K562 (cell line): Measurements from ENCODE around the gene TEAD3. TPM values are rescaled to one million over a fixed set of nuclear protein-coding genes. Genes with fewer than 3 reads are reported as not detected.

Source experiments
- ATAC-seq: fragments of 200-7000 bp; cut with Tn5 transposase; 3 replicates; pipeline ENCODE4 v1.9.1; 2020; ENCODE audit warnings: moderate library complexity
- BruUV-seq: library from RNA; stranded (reverse); fragments of 400-500 nt; replicated peaks from 2 replicates; lab custom pipeline; 2021; lab: Mats Ljungman, UMichigan
- CTCF ChIA-PET: fragments of 300-600 bp; formaldehyde crosslinking; extraction: SDS; loops from one replicate; lab custom pipeline; 2021; ENCODE audit warnings: low intra/inter-chr PET ratio; lab: Yijun Ruan, JAX
- POLR2A ChIA-PET: fragments of 300-600, 350-650 bp; sonication (Branson Sonifier 250); formaldehyde crosslinking; extraction: SDS; loops from one replicate; lab custom pipeline; 2021; ENCODE audit warnings: antibody characterized with exemption, inconsistent platforms; lab: Yijun Ruan, JAX
- DNase-seq, 4 experiments: peaks; one replicate each; pipeline versions ENCODE4 v3.0.0 to v3.0.0-alpha.2; 2011 to 2018; ENCODE audit warnings: low spot score in 3 of 4, mixed read lengths in 3 of 4; ENCODE audit errors: extremely low read depth in 1 of 4
- FAIRE-seq: peaks from 2 replicates; lab custom pipeline; 2011; peaks lifted over from hg19 to GRCh38; lab: Jason Lieb, UNC
- H2AFZ ChIP-seq: 2 replicates; pipeline ENCODE4 v1.6.0; 2011; ENCODE audit warnings: low read depth, low read length, control low read depth, inconsistent platforms
- H3K27ac ChIP-seq: fragments of 200-600 bp; 3 replicates; pipeline ENCODE4 v1.8.0; 2011; ENCODE audit warnings: low read depth, mild to moderate bottlenecking, control low read depth, inconsistent platforms, low read length, moderate library complexity, mixed read lengths; ENCODE audit errors: extremely low read depth
- H3K27me3 ChIP-seq, 2 experiments: fragments of 300-600 bp in 1 of 2; 2 replicates in 1 of 2; 3 replicates in 1 of 2; pipeline versions ENCODE4 v1.6.0 to v1.8.0; 2011; ENCODE audit warnings: inconsistent platforms in 2 of 2, low read length in 2 of 2, mild to moderate bottlenecking in 1 of 2, mixed read lengths in 1 of 2, moderate library complexity in 1 of 2; ENCODE audit not compliant: control insufficient read depth in 2 of 2, insufficient read depth in 2 of 2
- H3K36me3 ChIP-seq: fragments of 300-600 bp; 3 replicates; pipeline ENCODE4 v1.8.0; 2011; ENCODE audit warnings: mild to moderate bottlenecking, low read length, inconsistent platforms; ENCODE audit not compliant: control insufficient read depth, insufficient read depth
- H3K4me1 ChIP-seq, 2 experiments: fragments of 200-600 bp in 1 of 2; replicated peaks in 1 of 2; 2 replicates in 1 of 2; 3 replicates in 1 of 2; pipeline versions ENCODE4 v1.5.1 to v1.8.0; 2011; ENCODE audit warnings: inconsistent platforms in 2 of 2, low read length in 2 of 2, mild to moderate bottlenecking in 1 of 2, mixed read lengths in 1 of 2, moderate library complexity in 1 of 2; ENCODE audit not compliant: control insufficient read depth in 2 of 2, insufficient read depth in 2 of 2
- H3K4me2 ChIP-seq: 2 replicates; pipeline ENCODE4 v1.6.1; 2011; ENCODE audit warnings: low read length, control low read depth, inconsistent platforms, mixed read lengths; ENCODE audit not compliant: insufficient read depth
- H3K4me3 ChIP-seq: fragments of 200-600 bp; sonication (generic), shearing (Covaris generic); 2 replicates; pipeline ENCODE4 v1.5.1; 2016; ENCODE audit warnings: control low read depth, inconsistent platforms
- H3K79me2 ChIP-seq: fragments of 200-600 bp; 3 replicates; pipeline ENCODE4 v1.8.0; 2011; ENCODE audit warnings: low read length, inconsistent platforms; ENCODE audit not compliant: control insufficient read depth, insufficient read depth
- H3K9ac ChIP-seq, 2 experiments: 2 replicates each; pipeline versions ENCODE4 v1.6.0 to v1.6.1; 2011; ENCODE audit warnings: low read depth in 2 of 2, low read length in 2 of 2, control low read depth in 1 of 2, inconsistent platforms in 1 of 2, mild to moderate bottlenecking in 1 of 2, mixed read lengths in 1 of 2; ENCODE audit not compliant: insufficient read depth in 1 of 2
- H3K9me1 ChIP-seq: one replicate; pipeline ENCODE4 v1.6.0; 2011; ENCODE audit warnings: inconsistent platforms, mild to moderate bottlenecking, low read length, moderate library complexity; ENCODE audit not compliant: control insufficient read depth, insufficient read depth
- H3K9me3 ChIP-seq: replicated peaks from 2 replicates; pipeline ENCODE4 v1.5.1; 2011; ENCODE audit warnings: low read depth, low read length, inconsistent platforms; ENCODE audit not compliant: control insufficient read depth, insufficient read depth
- H4K20me1 ChIP-seq: replicated peaks from 2 replicates; pipeline ENCODE4 v1.6.1; 2011; ENCODE audit warnings: low read length, inconsistent platforms, mixed read lengths; ENCODE audit not compliant: control insufficient read depth, insufficient read depth
- HDAC2 ChIP-seq: fragments of 450-650 bp; IDR thresholded peaks from 2 replicates; pipeline ENCODE4 v1.6.1; 2016; ENCODE audit warnings: mild to moderate bottlenecking
- KLF6 ChIP-seq: fragments of 250-450 bp; sonication (Bioruptor Pico); IDR thresholded peaks from 2 replicates; pipeline ENCODE4 v1.4.0; 2020; ENCODE audit warnings: mild to moderate bottlenecking, moderate library complexity, borderline replicate concordance
- MTA1 ChIP-seq: fragments of 450-650 bp; IDR thresholded peaks from 2 replicates; pipeline ENCODE4 v1.6.1; 2017; ENCODE audit warnings: borderline replicate concordance
- NFIC ChIP-seq: fragments of 450-650 bp; IDR thresholded peaks from 2 replicates; pipeline ENCODE4 v1.6.1; 2017; ENCODE audit warnings: mild to moderate bottlenecking, inconsistent platforms
- RNF2 ChIP-seq: sonication (generic); IDR thresholded peaks from 2 replicates; pipeline ENCODE4 v1.6.1; 2016
- TARDBP ChIP-seq: fragments of 450-650 bp; IDR thresholded peaks from 2 replicates; pipeline ENCODE4 v1.6.1; 2016
- WGBS: fragments of 100-300 bp; shearing (Covaris generic); methylation state at CpG from one replicate; pipeline ENCODE4 v1.1.6; 2016; ENCODE audit warnings: low coverage, mixed read lengths; ENCODE audit not compliant: insufficient coverage; ENCODE audit errors: missing lambda C conversion rate; 5-methylcytosine and 5-hydroxymethylcytosine counted together
- in situ Hi-C: fragments of 300-500 bp; cut with MboI; formaldehyde crosslinking; loops from 4 replicates; pipeline ENCODE4 v1.15.0; 2018; ENCODE audit warnings: inconsistent platforms, mixed read lengths
- intact Hi-C: fragments of 100-400 bp; cut with micrococcal nuclease; formaldehyde crosslinking; loops from 2 replicates; pipeline ENCODE4 v1.14.2; 2022
- polyA plus RNA-seq, 8 experiments: library from polyadenylated mRNA; depleted of rRNA in 4 of 8; stranded (reverse) in 5 of 8; unstranded in 3 of 8; fragments of >200 nt; fragmentation: Nextera tagmentation in 2 of 8; fragmentation: Illumina TruSeq in 1 of 8; extraction: Ambion mirVana in 2 of 8; extraction: Trizol in 1 of 8; gene quantifications; 2 replicates each; pipeline versions ENCODE4 v1.2.1 to v1.2.3, GENCODE V29; 2011 to 2014; ENCODE audit warnings: inconsistent platforms in 1 of 8, missing spikeins in 1 of 8
- total RNA-seq, 7 experiments: library from RNA; depleted of rRNA in 6 of 7; stranded (reverse); fragments of >200 nt in 6 of 7; fragmentation: Illumina TruSeq in 2 of 7; extraction: Trizol in 2 of 7; gene quantifications; 2 replicates each; pipeline versions ENCODE4 v1.2.1 to v1.2.3, GENCODE V29; 2011 to 2021; ENCODE audit warnings: low replicate concordance in 1 of 7
- TF ChIP-seq, protein P1 (sequence below): fragments of 250-450 bp; sonication (Bioruptor Pico); IDR thresholded peaks from 2 replicates; pipeline ENCODE4 v1.8.0; 2022; ENCODE audit warnings: inconsistent platforms, mild to moderate bottlenecking, moderate library complexity, borderline replicate concordance
- TF ChIP-seq, protein P2 (sequence below): sonication (generic); formaldehyde crosslinking; IDR thresholded peaks from 2 replicates; pipeline ENCODE4 v1.8.1; 2023; ENCODE audit warnings: mild to moderate bottlenecking, missing genetic modification reagents
- TF ChIP-seq, protein P3 (sequence below): fragments of 450-650 bp; IDR thresholded peaks from 2 replicates; pipeline ENCODE4 v1.6.1; 2017; ENCODE audit warnings: mild to moderate bottlenecking, moderate library complexity
- TF ChIP-seq, protein P4 (sequence below): sonication (generic); formaldehyde crosslinking; IDR thresholded peaks from 2 replicates; pipeline ENCODE4 v1.8.1; 2023; ENCODE audit warnings: mild to moderate bottlenecking, missing genetic modification reagents

TEAD3 gene
- total and polyA plus RNA-seq, 9 of the 15 experiments (the other 6 are each of a cell fraction or from before 2014, with no cell fraction given) = 0.63 to 13.2 (median 3.3) TPM

DNA sequence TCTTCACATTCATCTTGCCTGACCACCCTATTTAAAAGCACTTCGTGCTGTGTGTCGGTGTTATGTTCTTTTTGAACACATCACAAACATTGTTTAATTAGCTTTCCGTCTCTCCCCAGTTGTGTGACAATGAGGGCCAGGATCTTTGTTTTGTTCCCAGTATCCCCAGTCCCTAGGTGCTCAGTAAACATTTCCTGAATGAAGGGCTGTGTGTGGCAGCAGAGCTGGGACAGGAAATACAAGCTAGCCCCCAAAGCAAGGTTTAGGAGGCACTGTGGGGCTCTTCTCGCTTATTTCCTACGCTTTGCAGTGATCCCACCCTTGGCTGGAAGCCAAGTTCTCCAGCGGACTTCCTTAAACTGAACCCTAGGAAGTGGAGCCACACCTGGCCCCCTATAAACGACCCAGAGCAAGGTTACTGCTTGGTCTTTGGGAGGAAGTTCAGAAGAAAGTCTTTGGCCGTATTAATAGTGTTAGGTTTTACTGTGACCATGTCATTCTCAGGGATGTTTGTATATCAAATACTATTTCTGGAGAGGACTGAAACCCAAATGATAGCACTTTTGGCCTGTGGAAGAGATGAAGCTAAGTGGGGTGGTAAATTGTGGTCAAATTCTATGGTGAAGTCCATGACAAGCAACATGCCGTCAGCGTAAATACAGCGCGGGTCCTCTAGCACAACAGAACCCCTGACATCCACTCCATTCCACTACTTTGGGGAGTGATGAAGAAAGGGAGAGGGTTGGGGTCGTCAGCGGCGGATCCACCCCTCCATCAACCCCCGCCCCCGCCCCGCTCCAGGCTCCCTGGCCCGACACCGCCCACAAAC, 45.3 kb downstream of the TEAD3 start:
- H3K4me2 ChIP-seq = peak overlapping the region; percentile 83
- no peaks in the 10 kb centered on the region for H3K9me3 ChIP-seq
- peaks cover 20% of the 10 kb centered on the region; the same call in 2 of the 3 replicates for H3K36me3 ChIP-seq
- CTCF ChIA-PET = interaction anchor here (0.7 to 1.9 kb wide), 4 partner anchors 109 to 1866 kb away, joined by 3 to 7 read pairs (median 4); partner anchors contain the start of gene PPARD
- H3K27me3 ChIP-seq = peaks cover 5 to 7% of the 10 kb centered on the region in 2 experiments; a peak in 3 of 5 replicates
- peak overlapping the region; percentile 84 for H2AFZ ChIP-seq
- H3K9me1 ChIP-seq = no peaks in the 10 kb centered on the region
- no peak for ATAC-seq
- DNase-seq = no peak
- WGBS = 12% methylated on average over 20 of the region's 20 CpGs
- H3K4me1 ChIP-seq = peaks cover 18 to 27% of the 10 kb centered on the region in 2 experiments
- in situ Hi-C loops = loop anchor here (10.0 kb wide), 1 partner anchor 147 kb away; no protein-coding TSS in a partner anchor
- intact Hi-C loops = no loop called here
- no peaks in the 10 kb centered on the region for H4K20me1 ChIP-seq
- no TSS peak for BruUV-seq
- peak overlapping the region; percentile 73 for H3K4me3 ChIP-seq
- H3K27ac ChIP-seq = no peak overlapping the region
- peaks cover 26% of the 10 kb centered on the region for H3K79me2 ChIP-seq
- peak overlapping the region; percentile 33 to 74; a peak in 3 of 4 replicates for H3K9ac ChIP-seq
- POLR2A ChIA-PET = interaction anchor here (0.7 to 4.1 kb wide), 8 partner anchors 17 to 152 kb away, joined by 3 to 31 read pairs (median 4); partner anchors contain the start of gene RPL10A
- FAIRE-seq = no peak
- TF ChIP-seq RNF2 = no peak
- TF ChIP-seq MTA1 = 0 out of 2 replicates have a peak, but pooled peaks have one; percentile 18
- TF ChIP-seq, protein P1, sequence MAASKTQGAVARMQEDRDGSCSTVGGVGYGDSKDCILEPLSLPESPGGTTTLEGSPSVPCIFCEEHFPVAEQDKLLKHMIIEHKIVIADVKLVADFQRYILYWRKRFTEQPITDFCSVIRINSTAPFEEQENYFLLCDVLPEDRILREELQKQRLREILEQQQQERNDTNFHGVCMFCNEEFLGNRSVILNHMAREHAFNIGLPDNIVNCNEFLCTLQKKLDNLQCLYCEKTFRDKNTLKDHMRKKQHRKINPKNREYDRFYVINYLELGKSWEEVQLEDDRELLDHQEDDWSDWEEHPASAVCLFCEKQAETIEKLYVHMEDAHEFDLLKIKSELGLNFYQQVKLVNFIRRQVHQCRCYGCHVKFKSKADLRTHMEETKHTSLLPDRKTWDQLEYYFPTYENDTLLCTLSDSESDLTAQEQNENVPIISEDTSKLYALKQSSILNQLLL (CRISPR knock-in tag) = no peak
- TF ChIP-seq NFIC = peak; percentile 90
- TF ChIP-seq, protein P2, sequence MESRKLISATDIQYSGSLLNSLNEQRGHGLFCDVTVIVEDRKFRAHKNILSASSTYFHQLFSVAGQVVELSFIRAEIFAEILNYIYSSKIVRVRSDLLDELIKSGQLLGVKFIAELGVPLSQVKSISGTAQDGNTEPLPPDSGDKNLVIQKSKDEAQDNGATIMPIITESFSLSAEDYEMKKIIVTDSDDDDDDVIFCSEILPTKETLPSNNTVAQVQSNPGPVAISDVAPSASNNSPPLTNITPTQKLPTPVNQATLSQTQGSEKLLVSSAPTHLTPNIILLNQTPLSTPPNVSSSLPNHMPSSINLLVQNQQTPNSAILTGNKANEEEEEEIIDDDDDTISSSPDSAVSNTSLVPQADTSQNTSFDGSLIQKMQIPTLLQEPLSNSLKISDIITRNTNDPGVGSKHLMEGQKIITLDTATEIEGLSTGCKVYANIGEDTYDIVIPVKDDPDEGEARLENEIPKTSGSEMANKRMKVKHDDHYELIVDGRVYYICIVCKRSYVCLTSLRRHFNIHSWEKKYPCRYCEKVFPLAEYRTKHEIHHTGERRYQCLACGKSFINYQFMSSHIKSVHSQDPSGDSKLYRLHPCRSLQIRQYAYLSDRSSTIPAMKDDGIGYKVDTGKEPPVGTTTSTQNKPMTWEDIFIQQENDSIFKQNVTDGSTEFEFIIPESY (CRISPR knock-in tag) = 0 out of 2 replicates have a peak, but pooled peaks have one; percentile 20
- TF ChIP-seq, protein P3, sequence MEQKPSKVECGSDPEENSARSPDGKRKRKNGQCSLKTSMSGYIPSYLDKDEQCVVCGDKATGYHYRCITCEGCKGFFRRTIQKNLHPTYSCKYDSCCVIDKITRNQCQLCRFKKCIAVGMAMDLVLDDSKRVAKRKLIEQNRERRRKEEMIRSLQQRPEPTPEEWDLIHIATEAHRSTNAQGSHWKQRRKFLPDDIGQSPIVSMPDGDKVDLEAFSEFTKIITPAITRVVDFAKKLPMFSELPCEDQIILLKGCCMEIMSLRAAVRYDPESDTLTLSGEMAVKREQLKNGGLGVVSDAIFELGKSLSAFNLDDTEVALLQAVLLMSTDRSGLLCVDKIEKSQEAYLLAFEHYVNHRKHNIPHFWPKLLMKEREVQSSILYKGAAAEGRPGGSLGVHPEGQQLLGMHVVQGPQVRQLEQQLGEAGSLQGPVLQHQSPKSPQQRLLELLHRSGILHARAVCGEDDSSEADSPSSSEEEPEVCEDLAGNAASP = no peak
- 0 out of 2 replicates have a peak, but pooled peaks have one; percentile 6 for TF ChIP-seq HDAC2
- no peak for TF ChIP-seq KLF6
- TF ChIP-seq, protein P4, sequence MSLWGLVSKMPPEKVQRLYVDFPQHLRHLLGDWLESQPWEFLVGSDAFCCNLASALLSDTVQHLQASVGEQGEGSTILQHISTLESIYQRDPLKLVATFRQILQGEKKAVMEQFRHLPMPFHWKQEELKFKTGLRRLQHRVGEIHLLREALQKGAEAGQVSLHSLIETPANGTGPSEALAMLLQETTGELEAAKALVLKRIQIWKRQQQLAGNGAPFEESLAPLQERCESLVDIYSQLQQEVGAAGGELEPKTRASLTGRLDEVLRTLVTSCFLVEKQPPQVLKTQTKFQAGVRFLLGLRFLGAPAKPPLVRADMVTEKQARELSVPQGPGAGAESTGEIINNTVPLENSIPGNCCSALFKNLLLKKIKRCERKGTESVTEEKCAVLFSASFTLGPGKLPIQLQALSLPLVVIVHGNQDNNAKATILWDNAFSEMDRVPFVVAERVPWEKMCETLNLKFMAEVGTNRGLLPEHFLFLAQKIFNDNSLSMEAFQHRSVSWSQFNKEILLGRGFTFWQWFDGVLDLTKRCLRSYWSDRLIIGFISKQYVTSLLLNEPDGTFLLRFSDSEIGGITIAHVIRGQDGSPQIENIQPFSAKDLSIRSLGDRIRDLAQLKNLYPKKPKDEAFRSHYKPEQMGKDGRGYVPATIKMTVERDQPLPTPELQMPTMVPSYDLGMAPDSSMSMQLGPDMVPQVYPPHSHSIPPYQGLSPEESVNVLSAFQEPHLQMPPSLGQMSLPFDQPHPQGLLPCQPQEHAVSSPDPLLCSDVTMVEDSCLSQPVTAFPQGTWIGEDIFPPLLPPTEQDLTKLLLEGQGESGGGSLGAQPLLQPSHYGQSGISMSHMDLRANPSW (CRISPR knock-in tag) = 0 out of 2 replicates have a peak, but pooled peaks have one; percentile 80
- no peak for TF ChIP-seq TARDBP
